MCF 10A (cell line): ENCODE data around the gene AIG1. TPM values are rescaled to one million over a fixed set of nuclear protein-coding genes. Genes with fewer than 3 reads are reported as not detected.
A peak's percentile ranks its signal among the peaks of the same experiment; 100 is the strongest.

Experiments
- BruUV-seq: library from RNA; stranded (reverse); fragments of 400-500 nt; replicated peaks from 2 replicates; lab custom pipeline; 2021; lab: Mats Ljungman, UMichigan
- CTCF ChIA-PET: fragments of 300-600 bp; sonication (Branson Sonifier 250); formaldehyde crosslinking; extraction: SDS; loops from one replicate; lab custom pipeline; 2021; ENCODE audit warnings: antibody characterized with exemption, inconsistent platforms; lab: Yijun Ruan, JAX
- POLR2A ChIA-PET: fragments of 300-600, 350-650 bp; sonication (Branson Sonifier 250); formaldehyde crosslinking; extraction: SDS; loops from one replicate; lab custom pipeline; 2020; ENCODE audit warnings: antibody characterized with exemption, inconsistent platforms; lab: Yijun Ruan, JAX
- DNase-seq: peaks from one replicate; pipeline ENCODE4 v3.0.0-alpha.2; 2018; ENCODE audit not compliant: unreplicated experiment
- H3K27ac Mint-ChIP-seq: one replicate; pipeline ENCODE4 v1.8.0; 2022; ENCODE audit warnings: mild to moderate bottlenecking, low read depth, mixed read lengths; ENCODE audit not compliant: unreplicated experiment
- H3K27me3 Mint-ChIP-seq: one replicate; pipeline ENCODE4 v1.8.0; 2022; ENCODE audit warnings: mixed read lengths; ENCODE audit not compliant: insufficient read depth, unreplicated experiment
- H3K36me3 Mint-ChIP-seq: one replicate; pipeline ENCODE4 v1.8.0; 2022; ENCODE audit warnings: mild to moderate bottlenecking, moderate library complexity, mixed read lengths; ENCODE audit not compliant: insufficient read depth, unreplicated experiment
- H3K4me1 Mint-ChIP-seq: one replicate; pipeline ENCODE4 v1.8.0; 2022; ENCODE audit warnings: mixed read lengths; ENCODE audit not compliant: insufficient read depth, unreplicated experiment
- H3K4me3 Mint-ChIP-seq: one replicate; pipeline ENCODE4 v1.8.0; 2022; ENCODE audit warnings: mild to moderate bottlenecking, moderate library complexity, mixed read lengths; ENCODE audit not compliant: unreplicated experiment
- H3K9me3 Mint-ChIP-seq: one replicate; pipeline ENCODE4 v1.8.0; 2022; ENCODE audit warnings: mixed read lengths; ENCODE audit not compliant: unreplicated experiment
- CTCF ChIP-seq: fragments of 200-600 bp; IDR thresholded peaks from one replicate; pipeline ENCODE4 v1.8.0; 2022; ENCODE audit warnings: antibody characterized with exemption, mild to moderate bottlenecking; ENCODE audit not compliant: unreplicated experiment
- intact Hi-C: fragments of 100-400 bp; cut with micrococcal nuclease; formaldehyde crosslinking; loops from 2 replicates; pipeline ENCODE4 v1.14.1; 2022
- total RNA-seq: library from RNA; stranded (reverse); gene quantifications from 2 replicates; pipeline ENCODE4 v1.2.3, GENCODE V29; 2022

Gene AIG1
- total RNA-seq, 1 experiment from 2014 or later: 106 TPM

- Mint-ChIP-seq H3K27ac (peak overlapping the region; percentile 87), H3K4me3 (no peak overlapping the region), H3K9me3 (peaks cover 8% of the 10 kb centered on the region), H3K4me1 (peaks cover 31% of the 10 kb centered on the region), H3K36me3 (no peaks in the 10 kb centered on the region), H3K27me3 (no peaks in the 10 kb centered on the region)
- DNase-seq: peak; percentile 31
- no TSS peak for BruUV-seq
- POLR2A ChIA-PET: interaction anchor here (0.6 to 9.2 kb wide), 6 partner anchors 80 to 332 kb away, joined by 3 to 132 read pairs (median 4); no protein-coding TSS in a partner anchor
- TF ChIP-seq CTCF: no peak
- CTCF ChIA-PET: interaction anchor here (0.7 kb wide), 1 partner anchor 40 kb away, joined by 3 read pairs; no protein-coding TSS in a partner anchor
- intact Hi-C loops: loop anchor here (5.0 to 10.0 kb wide), 2 partner anchors 178 to 360 kb away; no protein-coding TSS in a partner anchor
Observed at GRCh38 chr6:143064951-143065683, 4.4 kb downstream of the AIG1 start.

GRCh38 chr6:143068001-143068400, 7.3 kb downstream of the AIG1 start:
- H3K4me3 Mint-ChIP-seq: no peak overlapping the region
- ChIA-PET CTCF (no interaction called here), POLR2A (no interaction called here)
- intact Hi-C loops: loop anchor here (10.0 kb wide), 1 partner anchor 357 kb away; no protein-coding TSS in a partner anchor
- peaks cover 24% of the 10 kb centered on the region for H3K9me3 Mint-ChIP-seq
- no TSS peak for BruUV-seq
- no peaks in the 10 kb centered on the region for H3K27me3 Mint-ChIP-seq
- no peak for TF ChIP-seq CTCF
- no peak for DNase-seq
- H3K36me3 Mint-ChIP-seq: peaks cover 13% of the 10 kb centered on the region
- H3K27ac Mint-ChIP-seq: no peak overlapping the region
- H3K4me1 Mint-ChIP-seq: peaks cover 21% of the 10 kb centered on the region

- Mint-ChIP-seq H3K9me3 (peaks cover 19% of the 10 kb centered on the region), H3K27ac (no peak overlapping the region), H3K4me1 (peaks cover 11% of the 10 kb centered on the region), H3K36me3 (peaks cover 13% of the 10 kb centered on the region), H3K27me3 (no peaks in the 10 kb centered on the region), H3K4me3 (no peak overlapping the region)
- POLR2A ChIA-PET: interaction anchor here (0.6 to 5.6 kb wide), 4 partner anchors 10 to 128 kb away, joined by 3 to 30 read pairs (median 4); partner anchors contain the start of genes AIG1 and HIVEP2
- DNase-seq: no peak
- CTCF ChIA-PET: no interaction called here
- intact Hi-C loops: no loop called here
- BruUV-seq: no TSS peak
- TF ChIP-seq CTCF: no peak
Observed at GRCh38 chr6:143074101-143074500, 13.4 kb downstream of the AIG1 start.

- ChIA-PET POLR2A (interaction anchor here (0.6 to 5.6 kb wide), 3 partner anchors 14 to 129 kb away, joined by 3 to 30 read pairs (median 6); partner anchors contain the start of genes AIG1 and HIVEP2), CTCF (no interaction called here)
- Mint-ChIP-seq H3K4me1 (peaks cover 11% of the 10 kb centered on the region), H3K9me3 (peaks cover 19% of the 10 kb centered on the region), H3K27ac (no peak overlapping the region), H3K36me3 (peaks cover 13% of the 10 kb centered on the region), H3K27me3 (no peaks in the 10 kb centered on the region), H3K4me3 (no peak overlapping the region)
- no TSS peak for BruUV-seq
- intact Hi-C loops: no loop called here
- DNase-seq: no peak
- TF ChIP-seq CTCF: no peak
Observed at GRCh38 chr6:143074670-143075318, 14.1 kb downstream of the AIG1 start.
